ENCODE results near the gene BCL11B. TPM values are rescaled to one million over a fixed set of nuclear protein-coding genes. Genes with fewer than 3 reads are reported as not detected.

BCL11B gene
- total RNA-seq, 2 donors from 2014 or later, result 12.9 to 27.6 TPM

GRCh38 chr14:99134516-99135046 lies 137.4 kb downstream of the BCL11B start:
- no peak overlapping the region for H3K27ac Mint-ChIP-seq

GRCh38 chr14:99133636-99134515 lies 138.1 kb downstream of the BCL11B start:
- Mint-ChIP-seq H3K27me3 (no peaks in the 10 kb centered on the region), H3K36me3 (no peaks in the 10 kb centered on the region), H3K27ac (no peak overlapping the region), H3K4me1 (ENCODE audit: low read depth in 2 of 2) (peaks cover 16 to 17% of the 10 kb centered on the region in 2 donors), H3K9me3 (no peaks in the 10 kb centered on the region), H3K4me3 (no peak overlapping the region)
- DNase-seq (ENCODE audit: low spot score) (no peak), ATAC-seq (no peak)

More at GRCh38 chr14:99134516-99135046, 137.4 kb downstream of the BCL11B start:
- Mint-ChIP-seq H3K4me1 (ENCODE audit: low read depth in 2 of 2) (peaks cover 16 to 20% of the 10 kb centered on the region in 2 donors), H3K4me3 (no peak overlapping the region), H3K27me3 (no peaks in the 10 kb centered on the region), H3K9me3 (no peaks in the 10 kb centered on the region), H3K36me3 (no peaks in the 10 kb centered on the region)
- ATAC-seq, result no peak
- DNase-seq (ENCODE audit: low spot score), result no peak

GRCh38 chr14:99132821-99133635 lies 139.0 kb downstream of the BCL11B start:
- H3K27me3 Mint-ChIP-seq, result no peaks in the 10 kb centered on the region
- no peak for DNase-seq (ENCODE audit: low spot score)
- no peak overlapping the region for H3K27ac Mint-ChIP-seq

GRCh38 chr14:99131632-99132271 lies 140.2 kb downstream of the BCL11B start:
- no peaks in the 10 kb centered on the region for H3K9me3 Mint-ChIP-seq
- H3K36me3 Mint-ChIP-seq, result no peaks in the 10 kb centered on the region
- no peak overlapping the region for H3K27ac Mint-ChIP-seq
- DNase-seq (ENCODE audit: low spot score) (no peak), ATAC-seq (no peak)
- H3K27me3 Mint-ChIP-seq, result no peaks in the 10 kb centered on the region
- no peak overlapping the region for H3K4me3 Mint-ChIP-seq
- H3K4me1 Mint-ChIP-seq (ENCODE audit: low read depth in 2 of 2), result no peaks in the 10 kb centered on the region

More at GRCh38 chr14:99132821-99133635, 139.0 kb downstream of the BCL11B start:
- Mint-ChIP-seq H3K4me3 (no peak overlapping the region), H3K4me1 (ENCODE audit: low read depth in 2 of 2) (peaks cover 10% of the 10 kb centered on the region in 2 donors), H3K36me3 (no peaks in the 10 kb centered on the region), H3K9me3 (no peaks in the 10 kb centered on the region)
- no peak for ATAC-seq

GRCh38 chr14:99129998-99130397 lies 142.0 kb downstream of the BCL11B start:
- no peak overlapping the region for H3K4me3 Mint-ChIP-seq
- no peaks in the 10 kb centered on the region for H3K27me3 Mint-ChIP-seq
- DNase-seq (ENCODE audit: low spot score) (no peak), ATAC-seq (no peak)
- H3K27ac Mint-ChIP-seq, result no peak overlapping the region
- peaks cover 0 to 3% of the 10 kb centered on the region in 2 donors for H3K4me1 Mint-ChIP-seq (ENCODE audit: low read depth in 2 of 2)
- no peaks in the 10 kb centered on the region for H3K9me3 Mint-ChIP-seq
- H3K36me3 Mint-ChIP-seq, result no peaks in the 10 kb centered on the region

GRCh38 chr14:99129211-99129696 lies 142.7 kb downstream of the BCL11B start:
- Mint-ChIP-seq H3K4me3 (no peak overlapping the region), H3K27me3 (no peaks in the 10 kb centered on the region), H3K9me3 (no peaks in the 10 kb centered on the region), H3K36me3 (no peaks in the 10 kb centered on the region), H3K4me1 (ENCODE audit: low read depth in 2 of 2) (peaks cover 0 to 3% of the 10 kb centered on the region in 2 donors), H3K27ac (no peak overlapping the region)
- peak; percentile 53 for DNase-seq (ENCODE audit: low spot score)
- ATAC-seq, result no peak

GRCh38 chr14:99128185-99128584 lies 143.8 kb downstream of the BCL11B start:
- ATAC-seq (no peak), DNase-seq (ENCODE audit: low spot score) (no peak)
- no peaks in the 10 kb centered on the region for H3K9me3 Mint-ChIP-seq
- H3K4me1 Mint-ChIP-seq (ENCODE audit: low read depth in 2 of 2), result peaks cover 0 to 3% of the 10 kb centered on the region in 2 donors
- H3K27ac Mint-ChIP-seq, result no peak overlapping the region
- H3K4me3 Mint-ChIP-seq, result no peak overlapping the region
- H3K36me3 Mint-ChIP-seq, result no peaks in the 10 kb centered on the region
- H3K27me3 Mint-ChIP-seq, result no peaks in the 10 kb centered on the region

- no peaks in the 10 kb centered on the region for H3K36me3 Mint-ChIP-seq
- no peaks in the 10 kb centered on the region for H3K27me3 Mint-ChIP-seq
- no peak for ATAC-seq
- H3K27ac Mint-ChIP-seq, result no peak overlapping the region
- H3K4me3 Mint-ChIP-seq, result no peak overlapping the region
- peaks cover 0 to 3% of the 10 kb centered on the region in 2 donors for H3K4me1 Mint-ChIP-seq (ENCODE audit: low read depth in 2 of 2)
- no peaks in the 10 kb centered on the region for H3K9me3 Mint-ChIP-seq
- no peak for DNase-seq (ENCODE audit: low spot score)
These were observed 144.3 kb downstream of the BCL11B start for GRCh38 chr14:99127651-99128167.

- Mint-ChIP-seq H3K27me3 (no peaks in the 10 kb centered on the region), H3K4me3 (no peak overlapping the region)
- no peak for DNase-seq (ENCODE audit: low spot score)
These were observed 146.2 kb downstream of the BCL11B start for GRCh38 chr14:99125616-99126431.

GRCh38 chr14:99125113-99125512 lies 146.9 kb downstream of the BCL11B start:
- H3K9me3 Mint-ChIP-seq, result no peaks in the 10 kb centered on the region
- no peak for ATAC-seq
- no peak overlapping the region for H3K4me3 Mint-ChIP-seq
- H3K27ac Mint-ChIP-seq, result no peak overlapping the region
- H3K36me3 Mint-ChIP-seq, result no peaks in the 10 kb centered on the region
- peaks cover 0 to 3% of the 10 kb centered on the region in 2 donors for H3K4me1 Mint-ChIP-seq (ENCODE audit: low read depth in 2 of 2)
- H3K27me3 Mint-ChIP-seq, result no peaks in the 10 kb centered on the region
- DNase-seq (ENCODE audit: low spot score), result no peak

More at GRCh38 chr14:99125616-99126431, 146.2 kb downstream of the BCL11B start:
- no peak for ATAC-seq
- no peaks in the 10 kb centered on the region for H3K9me3 Mint-ChIP-seq
- no peaks in the 10 kb centered on the region for H3K36me3 Mint-ChIP-seq
- no peak overlapping the region for H3K27ac Mint-ChIP-seq
- H3K4me1 Mint-ChIP-seq (ENCODE audit: low read depth in 2 of 2), result peaks cover 0 to 3% of the 10 kb centered on the region in 2 donors

- Mint-ChIP-seq H3K36me3 (no peaks in the 10 kb centered on the region), H3K9me3 (no peaks in the 10 kb centered on the region), H3K4me3 (no peak overlapping the region), H3K27me3 (no peaks in the 10 kb centered on the region), H3K4me1 (ENCODE audit: low read depth in 2 of 2) (peaks cover 0 to 3% of the 10 kb centered on the region in 2 donors), H3K27ac (no peak overlapping the region)
- no peak for ATAC-seq
- no peak for DNase-seq (ENCODE audit: low spot score)
These were observed 147.4 kb downstream of the BCL11B start for GRCh38 chr14:99124482-99125105.

- no peak overlapping the region for H3K27ac Mint-ChIP-seq
- H3K4me1 Mint-ChIP-seq (ENCODE audit: low read depth in 2 of 2), result peaks cover 0 to 3% of the 10 kb centered on the region in 2 donors
- DNase-seq (ENCODE audit: low spot score), result no peak
- H3K4me3 Mint-ChIP-seq, result no peak overlapping the region
- H3K9me3 Mint-ChIP-seq, result no peaks in the 10 kb centered on the region
- no peak for ATAC-seq
- H3K36me3 Mint-ChIP-seq, result no peaks in the 10 kb centered on the region
- H3K27me3 Mint-ChIP-seq, result peaks cover 0 to 9% of the 10 kb centered on the region in 2 donors
These were observed 148.7 kb downstream of the BCL11B start for GRCh38 chr14:99123208-99123870.

Measured in natural killer cell treated with Interleukin-12 subunit alpha and Interleukin-12 subunit beta and Interleukin-15 and Interleukin-18, amount 100 ng/mL, for 72 hours (primary cell).